Measurements from ENCODE around the gene C12orf57.

DNA sequence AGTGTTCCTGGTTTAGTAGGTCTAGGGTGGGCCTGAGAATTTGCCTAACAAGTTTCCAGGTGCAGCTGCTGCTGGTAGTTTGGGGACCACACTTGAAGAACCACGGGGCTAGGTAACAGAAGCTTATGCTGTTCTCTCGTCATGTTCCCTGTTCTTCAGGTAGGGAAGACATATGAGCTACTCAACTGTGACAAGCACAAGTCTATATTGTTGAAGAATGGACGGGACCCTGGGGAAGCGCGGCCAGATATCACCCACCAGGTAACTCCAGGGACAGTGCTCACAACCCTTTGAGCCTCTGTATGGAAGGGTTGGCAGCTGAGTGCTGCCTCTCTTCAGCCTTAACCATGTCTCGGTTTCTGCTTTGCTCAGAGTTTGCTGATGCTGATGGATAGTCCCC, 30.4 kb downstream of the C12orf57 start:
- TF ChIP-seq, protein P1, sequence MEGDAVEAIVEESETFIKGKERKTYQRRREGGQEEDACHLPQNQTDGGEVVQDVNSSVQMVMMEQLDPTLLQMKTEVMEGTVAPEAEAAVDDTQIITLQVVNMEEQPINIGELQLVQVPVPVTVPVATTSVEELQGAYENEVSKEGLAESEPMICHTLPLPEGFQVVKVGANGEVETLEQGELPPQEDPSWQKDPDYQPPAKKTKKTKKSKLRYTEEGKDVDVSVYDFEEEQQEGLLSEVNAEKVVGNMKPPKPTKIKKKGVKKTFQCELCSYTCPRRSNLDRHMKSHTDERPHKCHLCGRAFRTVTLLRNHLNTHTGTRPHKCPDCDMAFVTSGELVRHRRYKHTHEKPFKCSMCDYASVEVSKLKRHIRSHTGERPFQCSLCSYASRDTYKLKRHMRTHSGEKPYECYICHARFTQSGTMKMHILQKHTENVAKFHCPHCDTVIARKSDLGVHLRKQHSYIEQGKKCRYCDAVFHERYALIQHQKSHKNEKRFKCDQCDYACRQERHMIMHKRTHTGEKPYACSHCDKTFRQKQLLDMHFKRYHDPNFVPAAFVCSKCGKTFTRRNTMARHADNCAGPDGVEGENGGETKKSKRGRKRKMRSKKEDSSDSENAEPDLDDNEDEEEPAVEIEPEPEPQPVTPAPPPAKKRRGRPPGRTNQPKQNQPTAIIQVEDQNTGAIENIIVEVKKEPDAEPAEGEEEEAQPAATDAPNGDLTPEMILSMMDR (conservative IDR thresholded peaks at IDR 0.05 in 1 of 2, IDR thresholded peaks at IDR 0.05 in 1 of 2; ENCODE audit: low read depth in 1 of 2, low read length in 2 of 2) = no peak
- no peak for TF ChIP-seq EZH2 (IDR thresholded peaks at IDR 0.05; ENCODE audit: low read length, missing control alignments)
